ENCODE data around the gene MAP3K10. TPM values are rescaled to one million over a fixed set of nuclear protein-coding genes. Genes with fewer than 3 reads are reported as not detected.
A peak's percentile ranks its signal among the peaks of the same experiment; 100 is the strongest.

The MAP3K10 gene
- total and polyA plus RNA-seq, 8 donors, result 12.9 to 17.2 (median 15.1) TPM

- Histone ChIP-seq H3K9me3 (no peaks in the 10 kb centered on the region), H3K36me3 (peaks cover 0 to 90% of the 10 kb centered on the region in 2 donors), H3K27ac (no peak overlapping the region), H3K4me1 (peaks cover 0 to 12% of the 10 kb centered on the region in 2 donors), H3K27me3 (no peaks in the 10 kb centered on the region), H3K4me3 (no peak overlapping the region)
- ATAC-seq (no peak), DNase-seq (peak in 1 of 4 donors; percentile 51)
- TF ChIP-seq CTCF (IDR thresholded peaks at IDR 0.05), result no peak
- intact Hi-C loops (cut with DNase I), result no loop called here
These were observed 47.5 kb downstream of the MAP3K10 start for GRCh38 chr19:40238775-40239174.

- H3K4me1 ChIP-seq, result peaks cover 0 to 12% of the 10 kb centered on the region in 2 donors
- H3K4me3 ChIP-seq, result no peak overlapping the region
- peaks cover 0 to 81% of the 10 kb centered on the region in 2 donors for H3K36me3 ChIP-seq
- H3K9me3 ChIP-seq, result no peaks in the 10 kb centered on the region
- no peaks in the 10 kb centered on the region for H3K27me3 ChIP-seq
- DNase-seq (peak in 1 of 4 donors; percentile 53), ATAC-seq (no peak)
- no peak for TF ChIP-seq CTCF (IDR thresholded peaks at IDR 0.05)
- no peak overlapping the region for H3K27ac ChIP-seq
- intact Hi-C loops (cut with DNase I), result no loop called here
These were observed 48.4 kb downstream of the MAP3K10 start for GRCh38 chr19:40239415-40240226.

GRCh38 chr19:40240332-40240731 is 49.1 kb downstream of the MAP3K10 start:
- ATAC-seq (no peak), DNase-seq (peak in 1 of 4 donors; percentile 24)
- Histone ChIP-seq H3K9me3 (no peaks in the 10 kb centered on the region), H3K36me3 (peaks cover 0 to 74% of the 10 kb centered on the region in 2 donors), H3K4me1 (peaks cover 0 to 12% of the 10 kb centered on the region in 2 donors), H3K27me3 (no peaks in the 10 kb centered on the region), H3K27ac (no peak overlapping the region), H3K4me3 (no peak overlapping the region)
- no peak for TF ChIP-seq CTCF (IDR thresholded peaks at IDR 0.05)
- intact Hi-C loops (cut with DNase I), result no loop called here

GRCh38 chr19:40241125-40241808 is 50.0 kb downstream of the MAP3K10 start:
- intact Hi-C loops (cut with DNase I), result no loop called here
- H3K4me1 ChIP-seq, result peaks cover 0 to 14% of the 10 kb centered on the region in 2 donors
- H3K4me3 ChIP-seq, result no peak overlapping the region
- peaks cover 0 to 65% of the 10 kb centered on the region in 2 donors for H3K36me3 ChIP-seq
- ATAC-seq, result no peak
- no peak for TF ChIP-seq CTCF (IDR thresholded peaks at IDR 0.05)
- peak in 1 of 4 donors; percentile 10 for DNase-seq
- H3K27ac ChIP-seq, result peak overlapping the region in 1 of 2 donors; percentile 55
- no peaks in the 10 kb centered on the region for H3K9me3 ChIP-seq
- no peaks in the 10 kb centered on the region for H3K27me3 ChIP-seq

- ATAC-seq (peak; percentile 49), DNase-seq (peak in 2 of 4 donors; percentile 62 to 66)
- TF ChIP-seq CTCF (IDR thresholded peaks at IDR 0.05), result no peak
- H3K4me3 ChIP-seq, result no peak overlapping the region
- peaks cover 0 to 59% of the 10 kb centered on the region in 2 donors for H3K36me3 ChIP-seq
- peak overlapping the region in 1 of 2 donors; percentile 55 for H3K27ac ChIP-seq
- H3K9me3 ChIP-seq, result no peaks in the 10 kb centered on the region
- no peaks in the 10 kb centered on the region for H3K27me3 ChIP-seq
- intact Hi-C loops (cut with DNase I), result no loop called here
- peaks cover 0 to 14% of the 10 kb centered on the region in 2 donors for H3K4me1 ChIP-seq
These were observed 50.7 kb downstream of the MAP3K10 start for GRCh38 chr19:40241809-40242384.

Data from left lung (tissue), 10 donors.